Gastrocnemius medialis (tissue), 4 donors: ENCODE data around the gene SLC25A30. TPM values are rescaled to one million over a fixed set of nuclear protein-coding genes. Genes with fewer than 3 reads are reported as not detected.

ENCODE experiments used
- ATAC-seq, 2 donors: fragments of 150-250 bp; one replicate each; pipeline ENCODE4 v1.9.1; 2016
- DNase-seq, 2 donors: peaks; one replicate each; pipeline ENCODE4 v3.0.0-alpha.2; 2019
- H3K27ac ChIP-seq, 4 donors: fragments of 200-600 bp; sonication (generic); 1 replicate in 1 of 4; 2 replicates in 3 of 4; pipeline ENCODE4 v1.5.1; 2016 to 2018; ENCODE audit warnings: mild to moderate bottlenecking in 2 of 4, moderate library complexity in 1 of 4
- H3K27me3 ChIP-seq, 3 donors: fragments of 200-600 bp; sonication (generic) in 2 of 3; 1 replicate in 1 of 3; 2 replicates in 2 of 3; pipeline versions ENCODE4 v1.5.1 to v1.6.0; 2016 to 2019; ENCODE audit warnings: mild to moderate bottlenecking in 1 of 3, moderate library complexity in 1 of 3
- H3K36me3 ChIP-seq, 2 donors: fragments of 200-600 bp; sonication (generic) in 1 of 2; one replicate each; pipeline ENCODE4 v1.5.1; 2017 to 2018
- H3K4me1 ChIP-seq, 2 donors: fragments of 200-600 bp; sonication (generic) in 1 of 2; one replicate each; pipeline ENCODE4 v1.5.1; 2016 to 2017; ENCODE audit warnings: mild to moderate bottlenecking in 2 of 2
- H3K4me3 ChIP-seq, 4 donors: fragments of 200-600 bp; sonication (generic) in 3 of 4; 1 replicate in 1 of 4; 2 replicates in 3 of 4; pipeline ENCODE4 v1.5.1; 2016 to 2019; ENCODE audit warnings: mild to moderate bottlenecking in 2 of 4
- H3K9me3 ChIP-seq, 3 donors: fragments of 200-600 bp; sonication (generic) in 2 of 3; 1 replicate in 1 of 3; 2 replicates in 2 of 3; pipeline ENCODE4 v1.5.1; 2016 to 2019
- CTCF ChIP-seq, 5 experiments: fragments of 450-650 bp in 3 of 5; fragments of 200-600 bp in 2 of 5; sonication (generic) in 2 of 5; IDR thresholded peaks in 4 of 5; conservative IDR thresholded peaks in 1 of 5; 1 replicate in 4 of 5; 2 replicates in 1 of 5; pipeline ENCODE4 v1.5.1; 2016 to 2019; ENCODE audit warnings: antibody characterized with exemption in 5 of 5, mild to moderate bottlenecking in 3 of 5, moderate library complexity in 3 of 5
- POLR2A ChIP-seq, 2 donors: fragments of 450-650 bp; IDR thresholded peaks; one replicate each; pipeline ENCODE4 v1.6.1; 2017; ENCODE audit warnings: antibody characterized with exemption in 2 of 2, mild to moderate bottlenecking in 2 of 2, moderate library complexity in 2 of 2
- in situ Hi-C, 4 donors: fragments of 200-750 bp; cut with MboI; loops; one replicate each; pipeline versions ENCODE4 v1.15.0 to v1.8.0; 2017; ENCODE audit warnings: low sequenced_read_pairs in 4 of 4
- intact Hi-C: fragments of 100-400 bp; cut with DNase I; formaldehyde crosslinking; loops from one replicate; pipeline ENCODE4 v1.15.1; 2023; ENCODE audit warnings: low total_unique reads
- total RNA-seq, 4 donors: library from RNA; depleted of rRNA; stranded (reverse); fragments of >200 nt; gene quantifications; one replicate each; pipeline versions ENCODE4 v1.1.0 to v1.2.3, GENCODE V29; 2016

Gene SLC25A30
- total RNA-seq, 4 donors from 2014 or later: 4.2 to 27.1 (median 14.6) TPM

GRCh38 chr13:45439781-45440462 lies 21.7 kb upstream of the SLC25A30 start:
- H3K27me3 ChIP-seq: no peaks in the 10 kb centered on the region
- H3K4me3 ChIP-seq: no peak overlapping the region
- no peaks in the 10 kb centered on the region for H3K9me3 ChIP-seq
- intact Hi-C loops: loop anchor here (2.0 kb wide), 1 partner anchor 25 kb away; the partner anchor contains the start of gene COG3
- H3K4me1 ChIP-seq: peaks cover 22 to 30% of the 10 kb centered on the region in 2 donors
- H3K27ac ChIP-seq: peak overlapping the region; percentile 82 to 93 (median 89)
- DNase-seq (no peak), ATAC-seq (peak in 1 of 2 donors; percentile 1)
- no peak for TF ChIP-seq CTCF (IDR thresholded peaks at IDR 0.05 in 4 of 5, conservative IDR thresholded peaks at IDR 0.05 in 1 of 5)
- no peak for TF ChIP-seq POLR2A (IDR thresholded peaks at IDR 0.05)
- in situ Hi-C loops: no loop called here
- H3K36me3 ChIP-seq: no peaks in the 10 kb centered on the region

- DNase-seq (no peak), ATAC-seq (no peak)
- no peaks in the 10 kb centered on the region for H3K9me3 ChIP-seq
- peak overlapping the region; percentile 82 to 93 (median 89) for H3K27ac ChIP-seq
- H3K4me3 ChIP-seq: no peak overlapping the region
- intact Hi-C loops: no loop called here
- in situ Hi-C loops: no loop called here
- TF ChIP-seq POLR2A (IDR thresholded peaks at IDR 0.05): no peak
- TF ChIP-seq CTCF (IDR thresholded peaks at IDR 0.05 in 4 of 5, conservative IDR thresholded peaks at IDR 0.05 in 1 of 5): no peak
- H3K36me3 ChIP-seq: no peaks in the 10 kb centered on the region
- H3K27me3 ChIP-seq: no peaks in the 10 kb centered on the region
- peaks cover 22 to 30% of the 10 kb centered on the region in 2 donors for H3K4me1 ChIP-seq
Observed at GRCh38 chr13:45439008-45439407, 20.8 kb upstream of the SLC25A30 start.

- no peaks in the 10 kb centered on the region for H3K36me3 ChIP-seq
- in situ Hi-C loops: no loop called here
- H3K9me3 ChIP-seq: no peaks in the 10 kb centered on the region
- ATAC-seq (no peak), DNase-seq (no peak)
- no peak overlapping the region for H3K4me3 ChIP-seq
- no peaks in the 10 kb centered on the region for H3K27me3 ChIP-seq
- peak overlapping the region in 2 of 4 donors; percentile 37 to 82 for H3K27ac ChIP-seq
- H3K4me1 ChIP-seq: peaks cover 31 to 33% of the 10 kb centered on the region in 2 donors
- intact Hi-C loops: no loop called here
- TF ChIP-seq CTCF (IDR thresholded peaks at IDR 0.05 in 4 of 5, conservative IDR thresholded peaks at IDR 0.05 in 1 of 5) (no peak), POLR2A (IDR thresholded peaks at IDR 0.05) (no peak)
Observed at GRCh38 chr13:45437947-45438346, 19.8 kb upstream of the SLC25A30 start.

- DNase-seq (no peak), ATAC-seq (no peak)
- no peaks in the 10 kb centered on the region for H3K9me3 ChIP-seq
- H3K27ac ChIP-seq: peak overlapping the region in 1 of 4 donors; percentile 7
- H3K36me3 ChIP-seq: no peaks in the 10 kb centered on the region
- no peak overlapping the region for H3K4me3 ChIP-seq
- in situ Hi-C loops (no loop called here), intact Hi-C loops (no loop called here)
- TF ChIP-seq CTCF (IDR thresholded peaks at IDR 0.05 in 4 of 5, conservative IDR thresholded peaks at IDR 0.05 in 1 of 5): no peak
- TF ChIP-seq POLR2A (IDR thresholded peaks at IDR 0.05): no peak
- H3K27me3 ChIP-seq: no peaks in the 10 kb centered on the region
- peaks cover 31 to 33% of the 10 kb centered on the region in 2 donors for H3K4me1 ChIP-seq
Observed at GRCh38 chr13:45436953-45437352, 18.8 kb upstream of the SLC25A30 start.
